ENCODE measurements around the gene FGFRL1.
A peak's percentile ranks its signal among the peaks of the same experiment; 100 is the strongest.
"Not testable (repeated sequence)": the region's sequence is repeated elsewhere in the genome, so short reads cannot be mapped to it uniquely, and the experiment has no call there.

The FGFRL1 gene

GRCh38 chr4:973431-974397 is 37.7 kb upstream of the FGFRL1 start, which contains the start of gene DGKQ:
TSS of gene DGKQ (minus strand) at chr4:973569. CDS start at chr4:973482, 87 bp downstream.
- DNase-seq, result peak; percentile 86

GRCh38 chr4:974668-975067 is 36.8 kb upstream of the FGFRL1 start:
- DNase-seq, result no peak

- DNase-seq, result not testable (repeated sequence)
Measured at GRCh38 chr4:976016-976415, 35.4 kb upstream of the FGFRL1 start.

- no peak for DNase-seq
Measured at GRCh38 chr4:978957-979701, 32.3 kb upstream of the FGFRL1 start.

- no peak for DNase-seq
Measured at GRCh38 chr4:982291-982690, 29.1 kb upstream of the FGFRL1 start.

- DNase-seq, result no peak
Measured at GRCh38 chr4:982814-983213, 28.6 kb upstream of the FGFRL1 start.

- DNase-seq, result no peak
Measured at GRCh38 chr4:984336-985054, 26.9 kb upstream of the FGFRL1 start.

- DNase-seq, result peak; percentile 75
Measured at GRCh38 chr4:985123-985830, 26.1 kb upstream of the FGFRL1 start.

- DNase-seq, result no peak
Measured at GRCh38 chr4:986428-986878, 25.0 kb upstream of the FGFRL1 start.

- peak; percentile 81 for DNase-seq
Measured at GRCh38 chr4:986879-987623, 24.4 kb upstream of the FGFRL1 start, which contains the start of gene IDUA. TSS of gene IDUA (plus strand) at chr4:987044. CDS start at chr4:987085, 41 bp downstream.

- DNase-seq, result no peak
Measured at GRCh38 chr4:987624-988513, 23.6 kb upstream of the FGFRL1 start.

GRCh38 chr4:988726-989721 is 22.4 kb upstream of the FGFRL1 start:
- no peak for DNase-seq

GRCh38 chr4:989722-990471 is 21.5 kb upstream of the FGFRL1 start:
- DNase-seq, result no peak

- no peak for DNase-seq
Measured at GRCh38 chr4:990746-991367, 20.6 kb upstream of the FGFRL1 start.

GRCh38 chr4:991451-992296 is 19.8 kb upstream of the FGFRL1 start:
- DNase-seq, result no peak

GRCh38 chr4:992297-993110 is 18.9 kb upstream of the FGFRL1 start:
- no peak for DNase-seq
